ENCODE data around the gene SLC50A1.
"Not testable (repeated sequence)": the region's sequence is repeated elsewhere in the genome, so short reads cannot be mapped to it uniquely, and the experiment has no call there.

The SLC50A1 gene

DNA sequence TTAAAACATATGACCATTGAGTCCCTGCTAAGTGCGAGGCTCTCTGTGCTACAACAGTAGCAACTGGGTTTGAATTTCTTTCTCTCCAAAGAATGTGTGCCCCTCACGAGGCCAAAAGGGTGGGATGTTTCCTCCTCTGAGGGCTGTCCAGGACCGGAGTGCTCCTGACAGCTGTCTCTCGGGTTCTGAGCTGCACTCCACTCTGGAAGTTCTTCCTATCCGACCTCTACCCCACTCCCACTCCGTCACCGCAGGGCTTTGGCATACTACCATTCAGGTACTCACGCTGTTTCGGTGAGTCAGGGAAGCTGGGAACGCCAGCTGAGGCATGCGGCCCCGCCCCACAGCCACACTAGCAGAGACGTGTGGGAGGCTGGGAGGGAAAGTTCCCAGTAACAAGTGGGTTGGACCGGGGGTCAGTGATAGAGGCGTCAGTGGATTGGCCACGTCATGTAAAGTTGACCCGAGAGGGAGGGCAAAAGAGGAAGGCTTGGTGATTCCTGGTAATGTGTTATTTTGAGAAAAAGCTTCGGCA is 705 bp upstream of the SLC50A1 start:
- DNase-seq (ENCODE audit: low spot score), result peak; percentile 50

DNA sequence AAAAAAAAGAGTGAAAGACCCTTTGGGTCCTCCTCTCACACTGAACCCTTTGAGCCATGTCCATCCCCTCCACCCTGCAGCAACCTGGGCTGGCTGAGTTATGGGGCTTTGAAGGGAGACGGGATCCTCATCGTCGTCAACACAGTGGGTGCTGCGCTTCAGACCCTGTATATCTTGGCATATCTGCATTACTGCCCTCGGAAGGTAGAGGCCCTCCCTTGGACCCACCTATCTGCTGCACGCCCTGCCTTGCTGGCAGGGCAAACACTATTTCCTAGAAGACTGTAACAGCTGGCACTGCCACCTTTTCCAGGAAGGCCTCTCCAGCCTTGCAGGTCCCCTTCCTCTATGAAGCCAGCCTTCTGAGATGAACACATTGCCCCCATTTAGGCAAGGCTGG is 1.1 kb downstream of the SLC50A1 start:
- DNase-seq (ENCODE audit: low spot score), result peak; percentile 61

DNA sequence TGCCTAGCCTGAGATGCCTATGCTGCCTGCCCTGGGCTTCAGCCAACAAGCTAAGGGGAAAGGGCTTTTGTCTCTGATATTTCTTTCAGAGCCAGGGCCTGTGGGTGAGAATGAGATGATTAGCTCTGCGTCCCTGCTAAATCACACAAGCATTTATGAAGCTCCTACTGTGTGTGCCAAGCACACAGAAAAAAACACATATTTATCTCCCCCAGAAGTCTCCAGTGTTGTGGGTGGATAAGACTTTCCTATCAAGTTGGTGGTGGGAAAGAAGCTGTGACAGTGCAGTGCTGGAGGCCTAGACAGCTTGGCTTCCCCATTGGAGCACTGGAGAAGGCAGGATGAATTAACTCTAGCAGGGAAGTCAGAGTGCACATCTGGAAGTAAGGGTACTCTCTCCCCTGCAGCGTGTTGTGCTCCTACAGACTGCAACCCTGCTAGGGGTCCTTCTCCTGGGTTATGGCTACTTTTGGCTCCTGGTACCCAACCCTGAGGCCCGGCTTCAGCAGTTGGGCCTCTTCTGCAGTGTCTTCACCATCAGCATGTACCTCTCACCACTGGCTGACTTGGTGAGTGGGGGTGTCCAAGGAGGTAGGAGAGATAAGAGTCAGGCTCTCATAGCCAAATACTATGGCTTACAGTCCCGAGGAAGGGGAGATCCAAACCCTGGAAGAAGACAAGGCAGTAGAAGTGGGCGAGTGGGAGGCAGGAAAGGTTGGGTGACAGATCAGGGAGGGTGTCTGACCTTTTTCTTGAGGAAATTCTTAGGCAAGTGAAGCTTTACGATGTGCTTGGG is 1.7 kb downstream of the SLC50A1 start:
- no peak for DNase-seq (ENCODE audit: low spot score)

DNA sequence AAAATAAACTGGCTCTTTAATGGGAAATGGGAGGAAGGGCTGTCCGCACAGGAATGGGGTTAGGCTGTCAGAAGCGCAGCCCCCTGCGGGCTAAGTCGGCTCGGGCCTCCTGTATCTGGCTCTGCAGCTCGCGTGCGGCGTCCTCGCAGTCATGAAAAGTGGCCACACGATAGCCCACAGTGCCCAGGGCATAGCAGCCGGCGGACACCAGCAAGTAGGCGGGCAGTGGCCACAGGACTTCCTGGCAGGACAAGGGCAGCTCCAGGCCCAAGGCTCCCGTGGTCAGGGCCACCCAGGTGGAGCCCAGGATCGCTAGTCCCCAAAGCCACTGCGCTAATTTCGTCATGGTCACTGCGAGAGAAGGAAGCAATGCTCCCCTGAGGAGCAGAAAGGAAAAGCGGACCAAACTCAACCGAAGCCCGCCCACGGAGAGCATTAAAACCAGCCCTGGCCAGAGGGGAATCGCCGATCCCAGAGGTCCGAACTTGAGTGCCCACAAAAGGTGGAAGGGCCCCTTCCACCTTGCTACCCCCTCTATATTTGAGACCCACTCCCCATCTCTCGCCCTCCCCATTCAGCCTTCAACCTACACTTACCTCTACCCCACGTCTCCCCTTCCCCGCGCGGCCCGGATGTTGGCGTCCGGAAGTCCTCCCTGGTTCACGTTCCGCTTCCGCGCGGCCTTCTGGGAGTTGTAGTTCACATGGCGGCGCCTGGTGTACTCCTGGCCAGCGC is 4.4 kb downstream of the SLC50A1 start, which contains the start of gene DPM3:
Gene DPM3 (minus strand): TSS at position 637 of the 735 bp plus-strand sequence. CDS start 291 bp downstream, at position 346.
- DNase-seq (ENCODE audit: low spot score), result peak; percentile 86

- no peak for DNase-seq (ENCODE audit: low spot score)
Observed at GRCh38 chr1:155140630-155140953, 4.9 kb downstream of the SLC50A1 start.

DNA sequence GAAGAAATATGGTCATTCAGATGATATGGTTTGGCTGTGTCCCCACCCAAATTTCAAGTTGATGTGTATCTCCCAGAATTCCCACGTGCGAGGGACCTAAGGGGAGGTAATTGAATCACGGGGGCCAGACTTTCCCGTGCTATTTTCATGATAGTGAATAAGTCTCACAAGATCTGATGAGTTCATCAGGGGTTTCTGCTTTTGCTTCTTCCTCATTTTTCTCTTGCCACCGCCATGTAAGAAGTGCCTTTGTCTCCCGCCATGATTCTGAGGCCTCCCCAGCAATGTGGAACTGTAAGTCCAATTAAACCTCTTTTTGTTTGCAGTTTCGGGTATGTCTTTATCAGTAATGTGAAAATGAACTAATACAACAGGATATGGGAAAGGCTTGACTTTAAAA is 6.1 kb downstream of the SLC50A1 start:
- DNase-seq (ENCODE audit: low spot score), result no peak

DNA sequence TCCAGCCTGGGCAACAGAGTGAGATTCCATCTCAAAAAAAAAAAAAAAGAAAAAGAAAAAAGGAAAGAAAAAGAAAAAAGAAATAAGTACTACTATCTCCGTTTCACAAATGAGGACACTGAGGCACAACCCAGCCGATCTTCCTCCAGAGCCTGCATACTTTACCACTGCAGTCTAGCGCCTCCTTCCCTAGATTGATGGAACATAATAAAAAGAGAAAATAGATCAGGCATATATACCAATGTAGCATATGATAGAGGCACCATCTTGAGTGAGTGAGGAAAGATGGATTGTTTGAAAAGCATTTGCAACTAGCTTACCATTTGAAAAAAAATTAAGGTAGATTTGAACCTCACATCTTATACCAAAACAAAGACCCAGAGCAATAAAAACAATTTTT is 9.8 kb downstream of the SLC50A1 start:
- DNase-seq (ENCODE audit: low spot score), result no peak

- DNase-seq (ENCODE audit: low spot score), result not testable (repeated sequence)
Observed at GRCh38 chr1:155155996-155156643, 20.5 kb downstream of the SLC50A1 start.

- no peak for DNase-seq (ENCODE audit: low spot score)
Observed at GRCh38 chr1:155158991-155159390, 23.3 kb downstream of the SLC50A1 start.

- DNase-seq (ENCODE audit: low spot score), result no peak
Observed at GRCh38 chr1:155160128-155160527, 24.5 kb downstream of the SLC50A1 start.

DNA sequence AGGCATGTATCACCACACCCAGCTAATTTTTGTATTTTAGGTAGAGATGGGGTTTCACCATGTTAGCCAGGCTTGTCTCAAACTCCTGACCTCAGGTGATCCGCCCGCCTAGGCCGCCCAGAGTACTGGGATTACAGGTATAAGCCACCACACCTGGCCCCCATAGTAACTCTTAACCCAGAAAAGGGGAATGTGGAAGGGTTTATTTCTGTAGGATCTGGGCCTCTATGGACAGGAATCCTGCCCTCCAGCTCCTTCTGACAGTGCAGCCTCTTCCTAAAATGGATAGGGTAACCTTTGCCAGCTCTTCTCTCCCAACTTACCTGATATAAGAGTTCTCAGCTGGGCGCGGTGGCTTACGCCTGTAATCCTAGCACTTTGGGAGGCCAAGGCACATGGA is 27.0 kb downstream of the SLC50A1 start:
- not testable (repeated sequence) for DNase-seq (ENCODE audit: low spot score)

DNA sequence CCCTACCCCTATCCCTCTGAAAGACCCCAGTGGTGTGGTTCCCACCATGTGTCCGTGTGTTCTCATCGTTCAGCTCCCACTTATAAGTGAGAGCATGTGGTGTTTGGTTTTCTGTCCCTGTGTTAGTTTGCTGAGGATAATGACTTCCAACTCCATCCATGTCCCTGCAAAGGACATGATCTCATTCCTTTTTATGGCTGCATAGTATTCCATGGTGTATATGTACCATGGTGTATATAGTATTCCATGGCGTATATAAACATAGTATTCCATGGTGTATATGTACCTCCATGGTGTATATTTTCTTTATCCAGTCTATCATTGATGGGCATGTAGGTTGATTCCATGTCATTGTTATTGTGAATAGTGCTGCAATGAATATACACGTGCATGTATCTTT is 28.1 kb downstream of the SLC50A1 start:
- not testable (repeated sequence) for DNase-seq (ENCODE audit: low spot score)

DNA sequence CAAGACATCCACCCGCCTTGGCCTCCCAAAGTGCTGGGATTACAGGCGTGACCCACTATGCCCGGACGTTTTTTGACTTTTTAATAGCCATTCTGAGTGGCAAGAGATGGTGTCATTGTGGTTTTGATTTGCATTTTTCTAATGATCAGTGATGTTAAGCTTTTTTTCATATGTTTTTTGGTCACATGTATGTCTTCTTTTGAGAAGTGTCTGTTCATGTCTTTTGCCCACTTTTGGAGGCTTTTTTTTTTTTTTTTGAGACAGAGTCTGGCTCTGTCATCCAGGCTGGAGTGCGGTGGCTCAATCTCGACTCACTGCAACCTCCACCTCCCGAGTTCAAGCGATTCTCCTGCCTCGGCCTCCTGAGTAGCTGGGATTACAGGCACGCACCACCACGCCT is 29.0 kb downstream of the SLC50A1 start:
- not testable (repeated sequence) for DNase-seq (ENCODE audit: low spot score)

GRCh38 chr1:155166051-155166470 is 30.4 kb downstream of the SLC50A1 start:
- DNase-seq (ENCODE audit: low spot score), result no peak

DNA sequence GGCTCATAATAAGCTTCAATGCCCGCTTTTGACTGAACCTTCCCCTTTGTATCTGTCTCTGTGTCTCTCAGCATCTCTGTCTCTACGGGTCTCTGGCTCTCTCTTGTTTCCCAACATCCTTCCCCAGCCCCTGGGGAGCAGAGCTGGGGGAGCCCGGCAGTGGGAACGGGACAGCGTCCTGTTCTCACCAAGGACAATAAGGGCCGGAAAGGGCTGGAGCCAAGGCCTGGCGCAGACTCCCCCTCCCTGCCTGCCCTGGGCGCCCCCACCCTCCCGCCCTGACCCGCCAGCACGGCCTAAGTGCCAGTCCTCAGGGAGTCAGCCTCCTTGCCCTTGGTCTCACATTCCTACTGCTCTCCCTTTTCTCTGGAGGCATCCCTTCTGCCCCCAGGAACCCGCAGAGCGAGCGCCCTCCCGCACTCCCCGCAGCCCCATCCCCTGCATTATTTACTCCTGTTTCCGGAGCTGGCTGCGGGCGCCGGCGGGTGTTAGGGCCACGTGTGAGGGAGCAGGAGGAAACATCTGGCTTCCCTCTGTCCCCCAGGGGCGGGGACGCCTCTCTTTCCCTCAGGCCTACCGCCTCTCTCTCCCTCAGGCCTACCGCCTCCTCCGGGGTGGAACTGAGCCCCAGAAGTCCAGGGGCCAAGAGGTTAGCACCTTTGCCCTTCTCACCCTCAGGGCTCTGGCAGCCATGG is 31.0 kb downstream of the SLC50A1 start:
- no peak for DNase-seq (ENCODE audit: low spot score)

- DNase-seq (ENCODE audit: low spot score), result peak; percentile 85
Observed at GRCh38 chr1:155167166-155168104, 31.8 kb downstream of the SLC50A1 start.

GRCh38 chr1:155168105-155168445 is 32.4 kb downstream of the SLC50A1 start:
- not testable (repeated sequence) for DNase-seq (ENCODE audit: low spot score)

GRCh38 chr1:155168456-155169210 is 33.0 kb downstream of the SLC50A1 start:
- no peak for DNase-seq (ENCODE audit: low spot score)

DNA sequence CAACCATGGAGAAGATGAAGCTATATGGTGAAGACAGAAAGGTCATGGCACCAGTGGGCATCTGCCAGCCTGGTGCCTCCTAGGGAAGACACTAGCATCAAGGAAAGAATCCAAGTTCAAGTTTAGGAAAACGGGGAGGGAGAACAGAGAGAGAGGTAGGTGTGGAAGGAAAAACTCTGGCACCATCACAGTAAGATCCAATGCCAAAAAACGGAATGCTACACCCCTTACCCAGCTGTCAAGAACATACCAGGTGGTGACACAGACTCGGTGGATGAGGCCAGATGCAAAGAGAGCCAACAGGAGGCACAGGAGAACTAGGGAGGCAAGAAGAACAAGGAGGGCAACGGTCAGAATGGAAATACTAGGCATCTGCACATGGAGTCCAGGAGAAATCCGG is 33.9 kb downstream of the SLC50A1 start:
- no peak for DNase-seq (ENCODE audit: low spot score)

DNA sequence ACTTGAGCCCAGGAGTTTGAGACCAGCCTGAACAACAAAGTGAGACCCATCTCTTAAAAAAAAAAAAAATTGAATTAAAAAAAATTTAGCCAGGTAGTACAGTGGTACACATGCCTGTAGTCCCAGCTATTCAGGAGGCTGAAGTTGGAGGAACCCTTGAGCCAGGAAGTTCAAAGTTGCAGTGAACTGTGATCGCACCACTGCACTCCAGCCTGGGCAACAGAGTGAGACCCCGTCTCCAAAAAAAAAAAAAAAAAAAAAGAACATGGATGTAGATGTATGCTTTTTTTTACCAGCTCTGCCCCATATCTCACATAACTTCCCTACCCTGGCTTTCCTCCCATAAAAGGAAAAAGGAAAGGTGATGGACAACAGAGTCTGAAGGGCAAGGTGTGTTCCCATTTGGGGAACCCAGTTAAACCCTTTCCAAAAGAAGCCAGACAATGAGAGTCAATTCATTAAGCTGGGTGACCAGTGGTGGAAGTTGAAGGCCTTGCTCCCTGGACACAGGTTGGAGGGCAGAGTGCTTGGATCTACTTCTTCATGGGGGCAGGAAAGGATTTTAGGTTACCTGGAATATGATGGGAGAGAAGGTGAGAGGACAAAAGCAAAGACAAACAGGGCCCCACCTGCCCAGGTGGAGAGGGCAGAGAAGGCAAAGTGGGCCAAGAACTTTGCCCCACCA is 34.6 kb downstream of the SLC50A1 start:
- no peak for DNase-seq (ENCODE audit: low spot score)
